ENCODE data around the gene GATA6. TPM values are rescaled to one million over a fixed set of nuclear protein-coding genes. Genes with fewer than 3 reads are reported as not detected.

The GATA6 gene
- total RNA-seq, 1 donor from 2014 or later, result 2.5 TPM

- no peaks in the 10 kb centered on the region for H3K36me3 ChIP-seq (ENCODE audit: control insufficient read depth, insufficient read depth, low read length)
- H3K4me3 ChIP-seq (ENCODE audit: low read depth, low read length), result no peak overlapping the region
- no peak for TF ChIP-seq CTCF (IDR thresholded peaks at IDR 0.05; ENCODE audit: insufficient read depth, low read length, poor library complexity, severe bottlenecking)
- peaks cover 7% of the 10 kb centered on the region for H3K27me3 ChIP-seq (ENCODE audit: control insufficient read depth, insufficient read depth, low read length)
- DNase-seq (ENCODE audit: low read depth), result no peak
These were observed 19.7 kb upstream of the GATA6 start for GRCh38 chr18:22149710-22150109.

GRCh38 chr18:22152093-22152492 lies 17.3 kb upstream of the GATA6 start:
- no peaks in the 10 kb centered on the region for H3K36me3 ChIP-seq (ENCODE audit: control insufficient read depth, insufficient read depth, low read length)
- H3K27me3 ChIP-seq (ENCODE audit: control insufficient read depth, insufficient read depth, low read length), result peaks cover 7% of the 10 kb centered on the region
- DNase-seq (ENCODE audit: low read depth), result no peak
- TF ChIP-seq CTCF (IDR thresholded peaks at IDR 0.05; ENCODE audit: insufficient read depth, low read length, poor library complexity, severe bottlenecking), result no peak
- no peak overlapping the region for H3K4me3 ChIP-seq (ENCODE audit: low read depth, low read length)

DNA sequence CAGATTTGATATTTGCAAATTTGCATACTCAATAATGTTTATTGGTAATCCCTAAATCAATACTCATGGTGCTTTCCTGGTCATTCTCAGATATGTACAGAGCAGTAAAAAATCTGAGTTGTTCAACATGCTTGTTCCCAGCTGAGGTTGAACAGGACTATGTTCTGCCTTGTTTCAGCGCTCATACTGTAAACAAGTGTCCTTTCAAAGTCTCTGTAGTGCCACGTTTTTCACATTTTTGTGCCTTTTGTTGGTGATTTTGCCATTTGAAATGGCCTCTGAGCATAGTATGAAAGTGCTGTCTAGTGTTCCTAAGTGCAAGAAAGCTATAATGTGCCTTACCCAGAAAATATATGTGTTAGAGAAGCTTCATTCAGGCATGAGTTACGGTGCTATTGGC lies 16.0 kb upstream of the GATA6 start:
- Histone ChIP-seq H3K4me3 (ENCODE audit: low read depth, low read length) (no peak overlapping the region), H3K36me3 (ENCODE audit: control insufficient read depth, insufficient read depth, low read length) (no peaks in the 10 kb centered on the region), H3K27me3 (ENCODE audit: control insufficient read depth, insufficient read depth, low read length) (peaks cover 10% of the 10 kb centered on the region)
- no peak for DNase-seq (ENCODE audit: low read depth)
- TF ChIP-seq CTCF (IDR thresholded peaks at IDR 0.05; ENCODE audit: insufficient read depth, low read length, poor library complexity, severe bottlenecking), result no peak

DNA sequence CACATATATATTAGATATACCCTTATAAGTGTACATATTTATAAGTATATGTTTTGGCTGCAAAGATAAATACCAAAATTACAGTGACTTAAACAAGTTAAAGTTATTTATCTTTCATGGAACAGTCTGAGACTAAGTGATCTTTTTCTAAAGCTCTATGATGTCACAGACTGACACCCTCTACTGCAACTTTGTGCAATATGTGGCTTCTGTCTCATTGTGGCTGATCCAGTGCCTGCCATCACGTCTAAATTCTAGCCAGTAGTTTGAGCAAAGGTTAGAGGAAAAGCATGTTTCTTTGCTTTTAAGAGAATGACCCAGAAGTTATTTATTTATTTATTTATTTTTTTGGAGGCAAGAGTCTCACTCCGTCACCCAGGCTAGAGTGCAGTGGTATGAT lies 13.8 kb upstream of the GATA6 start:
- peaks cover 10% of the 10 kb centered on the region for H3K27me3 ChIP-seq (ENCODE audit: control insufficient read depth, insufficient read depth, low read length)
- no peak for TF ChIP-seq CTCF (IDR thresholded peaks at IDR 0.05; ENCODE audit: insufficient read depth, low read length, poor library complexity, severe bottlenecking)
- no peaks in the 10 kb centered on the region for H3K36me3 ChIP-seq (ENCODE audit: control insufficient read depth, insufficient read depth, low read length)
- no peak overlapping the region for H3K4me3 ChIP-seq (ENCODE audit: low read depth, low read length)
- DNase-seq (ENCODE audit: low read depth), result no peak

- peaks cover 35% of the 10 kb centered on the region for H3K27me3 ChIP-seq (ENCODE audit: control insufficient read depth, insufficient read depth, low read length)
These were observed 10.4 kb upstream of the GATA6 start for GRCh38 chr18:22159014-22159413.

More at GRCh38 chr18:22159014-22159413, 10.4 kb upstream of the GATA6 start:
- DNase-seq (ENCODE audit: low read depth), result no peak
- H3K4me3 ChIP-seq (ENCODE audit: low read depth, low read length), result no peak overlapping the region
- no peak for TF ChIP-seq CTCF (IDR thresholded peaks at IDR 0.05; ENCODE audit: insufficient read depth, low read length, poor library complexity, severe bottlenecking)
- H3K36me3 ChIP-seq (ENCODE audit: control insufficient read depth, insufficient read depth, low read length), result no peaks in the 10 kb centered on the region

All from kidney epithelial cell (primary cell).